NOMO-1 treated with DMSO at 0.1 percent for 48 hours (cell line): ENCODE data around the gene PICALM.
"Not testable (repeated sequence)": the region's sequence is repeated elsewhere in the genome, so short reads cannot be mapped to it uniquely, and the experiment has no call there.

Experiments
- DNase-seq: peaks from one replicate; lab custom pipeline; 2025; ENCODE audit not compliant: unreplicated experiment; lab: John Stamatoyannopoulos, UW

PICALM gene

DNA sequence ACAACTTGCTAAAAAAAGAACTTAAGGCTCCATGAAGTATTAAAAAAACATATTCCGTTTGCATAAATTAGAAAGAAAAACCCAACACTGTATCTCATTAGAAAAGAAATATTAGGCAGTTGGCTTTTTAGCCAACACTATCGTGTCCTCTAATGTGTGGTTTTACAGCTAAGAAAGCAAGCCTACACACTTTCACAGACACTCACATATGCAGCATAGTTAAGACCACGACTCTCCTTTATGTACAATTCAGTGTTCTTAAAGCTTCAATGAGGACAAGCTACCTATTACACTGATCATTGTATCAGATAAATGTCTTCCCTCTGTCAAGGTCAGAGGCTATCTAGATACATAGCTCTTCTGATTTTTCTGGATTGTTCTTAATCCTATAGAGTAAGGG, 80.1 kb downstream of the PICALM start:
- DNase-seq = no peak

- DNase-seq = no peak
These were observed 91.1 kb downstream of the PICALM start for GRCh38 chr11:85977751-85978160.

GRCh38 chr11:85976525-85976924, 92.4 kb downstream of the PICALM start:
- DNase-seq = no peak

- DNase-seq = no peak
These were observed 94.8 kb downstream of the PICALM start for GRCh38 chr11:85974122-85974521.

- DNase-seq = no peak
These were observed 98.3 kb downstream of the PICALM start for GRCh38 chr11:85970593-85970992.

DNA sequence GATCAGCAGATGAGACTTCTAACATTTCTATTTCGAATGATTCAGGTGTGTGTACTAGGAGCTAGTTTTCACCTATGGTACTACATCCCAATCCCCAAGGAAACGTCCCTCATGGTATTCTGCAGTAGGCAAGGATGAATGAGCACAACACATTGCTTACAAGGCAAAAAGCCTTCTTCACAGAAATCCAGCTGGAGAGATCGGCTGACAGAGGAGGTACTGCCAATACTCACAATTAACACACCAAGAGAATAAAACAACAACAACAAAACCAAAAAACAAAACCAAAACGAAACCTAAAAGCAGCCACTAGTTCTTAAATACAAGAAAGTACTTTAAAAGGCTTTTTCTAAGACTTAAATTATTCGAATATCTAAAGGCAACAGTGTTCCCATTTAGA, 101.4 kb downstream of the PICALM start:
- DNase-seq = no peak

- no peak for DNase-seq
These were observed 103.7 kb downstream of the PICALM start for GRCh38 chr11:85965202-85965601.

GRCh38 chr11:85961930-85962363, 106.9 kb downstream of the PICALM start:
- DNase-seq = no peak

DNA sequence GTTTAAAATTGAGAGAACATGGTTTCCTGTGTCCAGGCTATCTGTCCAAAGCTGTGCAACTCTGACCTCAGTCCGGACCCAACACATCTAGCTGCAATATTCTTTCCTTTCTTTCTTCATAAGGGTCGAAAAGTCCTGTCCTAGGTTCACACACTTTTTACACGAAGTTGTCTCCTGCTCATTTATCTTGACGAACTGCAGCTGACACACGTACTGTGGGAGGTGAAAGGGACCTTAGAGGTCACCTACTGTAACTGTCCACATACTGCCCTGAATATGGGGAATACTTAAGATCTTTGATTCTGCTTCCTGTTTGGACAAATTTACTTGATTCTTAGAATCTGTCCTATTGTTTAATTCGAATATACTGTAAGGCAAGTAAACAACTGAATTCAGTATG, 107.8 kb downstream of the PICALM start:
- no peak for DNase-seq

DNA sequence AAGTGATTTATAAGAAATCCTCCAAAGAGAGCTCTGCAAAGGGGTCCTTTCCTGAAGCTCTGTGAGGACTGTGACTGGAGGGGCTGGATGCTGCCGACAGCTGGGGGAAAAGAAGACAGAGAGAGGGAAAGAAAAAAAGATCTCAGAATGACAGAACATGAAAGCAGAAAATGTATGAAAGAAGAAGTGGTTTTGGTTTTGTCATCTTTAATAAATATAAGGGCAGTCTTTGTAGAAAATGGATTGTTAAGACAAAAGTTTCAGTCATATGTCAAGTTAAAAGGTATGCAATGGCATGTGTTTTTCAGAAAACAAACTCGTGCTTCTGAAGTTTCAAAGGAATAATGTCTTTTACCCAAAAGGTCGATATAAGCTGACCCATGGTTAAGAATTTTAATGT, 108.2 kb downstream of the PICALM start:
- DNase-seq = no peak

DNA sequence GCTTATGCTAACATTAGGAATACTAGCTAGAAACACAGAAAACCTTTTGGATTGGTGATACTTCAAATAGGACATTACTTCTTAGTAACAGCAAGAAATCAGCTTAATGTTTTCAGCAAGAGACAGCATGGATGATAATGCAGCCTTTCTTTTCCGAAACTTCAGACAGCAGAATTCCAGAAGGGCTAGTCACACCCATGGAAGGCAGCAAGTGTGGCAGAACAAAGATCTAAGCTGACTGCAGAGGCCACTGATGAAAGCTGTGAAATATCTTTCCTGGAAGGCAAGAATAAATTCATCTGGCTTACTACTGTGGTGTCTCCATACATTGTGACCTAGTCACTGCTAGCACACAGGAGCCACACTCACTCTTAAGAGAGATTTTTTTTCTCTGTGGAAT, 113.4 kb downstream of the PICALM start:
- DNase-seq = no peak

DNA sequence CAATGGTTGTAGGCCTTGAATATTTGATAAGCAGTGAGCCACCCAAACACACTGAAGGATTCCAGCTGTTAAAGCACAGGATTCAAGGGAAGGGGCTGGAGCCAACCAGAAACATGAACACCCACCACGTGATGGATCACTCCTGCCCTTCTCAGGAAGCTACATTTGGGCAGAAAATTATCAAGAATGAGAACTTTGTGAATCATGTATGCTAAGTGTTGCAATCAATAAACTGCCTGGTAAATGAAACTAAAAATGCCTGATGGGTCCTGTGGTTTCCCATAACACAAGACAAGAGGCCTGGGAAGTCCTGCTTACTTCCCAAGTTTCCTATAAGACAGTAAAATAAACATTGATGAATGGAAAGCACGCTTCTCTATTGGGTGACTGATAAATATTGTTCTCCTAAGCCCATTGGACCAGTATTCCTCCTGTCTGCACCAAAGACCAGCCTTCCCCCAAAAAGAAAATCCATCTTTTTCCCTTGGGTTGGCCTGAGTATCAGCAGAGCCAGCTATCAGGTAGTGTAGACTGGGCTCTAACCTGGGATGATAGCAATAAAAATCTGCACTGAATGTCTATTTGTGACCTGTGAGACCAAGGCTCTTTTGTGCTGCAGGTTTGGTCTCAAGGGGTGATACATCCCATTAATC, 115.3 kb downstream of the PICALM start:
- no peak for DNase-seq

GRCh38 chr11:85952108-85952485, 116.8 kb downstream of the PICALM start:
- DNase-seq = not testable (repeated sequence)

- DNase-seq = no peak
These were observed 117.3 kb downstream of the PICALM start for GRCh38 chr11:85951428-85952107.

- DNase-seq = no peak
These were observed 117.9 kb downstream of the PICALM start for GRCh38 chr11:85951049-85951405.

GRCh38 chr11:85950317-85951048, 118.4 kb downstream of the PICALM start:
- DNase-seq = no peak

GRCh38 chr11:85949798-85950197, 119.1 kb downstream of the PICALM start:
- DNase-seq = no peak

GRCh38 chr11:85948884-85949283, 120.0 kb downstream of the PICALM start:
- DNase-seq = no peak

- DNase-seq = peak; percentile 75
These were observed 121.2 kb downstream of the PICALM start for GRCh38 chr11:85947431-85948272.

DNA sequence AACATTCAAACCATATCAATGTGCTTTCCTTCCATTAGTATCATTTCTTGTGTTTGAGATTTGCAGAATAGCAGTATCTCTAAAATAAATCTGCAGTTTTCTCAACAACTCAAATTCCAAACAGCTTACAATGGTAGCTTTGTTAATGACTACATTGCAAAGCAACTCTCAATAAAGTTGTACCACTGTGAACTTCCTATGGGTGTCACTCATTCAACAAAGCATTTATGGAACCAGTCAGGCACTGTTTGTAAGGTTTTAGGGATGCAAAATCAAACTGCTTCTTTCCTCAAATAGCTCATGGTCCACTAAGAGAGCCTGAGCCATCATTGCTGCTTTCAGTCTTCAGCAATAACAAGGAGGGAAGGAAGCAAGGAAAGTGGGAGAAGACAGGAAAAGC, 122.7 kb downstream of the PICALM start:
- no peak for DNase-seq

DNA sequence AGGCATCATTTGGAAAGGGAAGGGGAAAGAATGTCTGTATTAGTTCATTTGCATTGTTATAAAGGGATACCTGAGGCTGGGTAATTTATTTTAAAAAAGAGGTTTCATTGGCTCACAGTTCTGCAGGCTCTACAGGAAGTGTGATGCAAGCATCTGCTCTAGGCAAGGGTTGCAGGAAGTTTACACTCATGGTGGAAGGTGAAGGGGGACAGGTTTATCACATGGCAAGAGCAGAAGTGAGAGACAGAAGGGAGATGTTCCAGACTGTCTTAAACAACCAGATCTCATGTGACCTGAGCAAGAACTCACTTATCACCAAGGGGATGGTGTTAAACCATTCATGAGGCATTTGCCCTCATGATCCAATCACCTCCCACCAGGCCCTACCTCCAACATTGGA, 123.1 kb downstream of the PICALM start:
- peak; percentile 40 for DNase-seq
